HG02852 (cell line): ENCODE measurements around the gene THOC1.
"Not testable (repeated sequence)": the region's sequence is repeated elsewhere in the genome, so short reads cannot be mapped to it uniquely, and the experiment has no call there.

Experiments
- ATAC-seq: cut with Tn5 transposase; IDR thresholded peaks from one replicate; pipeline ENCODE4 v1.9.1; 2021; ENCODE audit warnings: mild to moderate bottlenecking, moderate library complexity; ENCODE audit not compliant: unreplicated experiment

The THOC1 gene

GRCh38 chr18:267688-268552 is at the start of gene THOC1:
Gene THOC1, minus strand, starts transcription at chr18:268047. Its CDS starts 28 bp downstream, at chr18:268019.
- peak; percentile 92 for ATAC-seq

GRCh38 chr18:317618-318017 is 49.8 kb upstream of the THOC1 start:
- no peak for ATAC-seq

- no peak for ATAC-seq
Observed at GRCh38 chr18:316393-316792, 48.5 kb upstream of the THOC1 start.

- ATAC-seq = no peak
Observed at GRCh38 chr18:313931-314330, 46.1 kb upstream of the THOC1 start.

GRCh38 chr18:312415-312814 is 44.6 kb upstream of the THOC1 start:
- ATAC-seq = no peak

- ATAC-seq = no peak
Observed at GRCh38 chr18:310042-310441, 42.2 kb upstream of the THOC1 start.

- not testable (repeated sequence) for ATAC-seq
Observed at GRCh38 chr18:308086-308485, 40.2 kb upstream of the THOC1 start.

- ATAC-seq = no peak
Observed at GRCh38 chr18:306608-307255, 38.9 kb upstream of the THOC1 start.

- no peak for ATAC-seq
Observed at GRCh38 chr18:305003-305501, 37.2 kb upstream of the THOC1 start.

GRCh38 chr18:303607-304006 is 35.8 kb upstream of the THOC1 start:
- ATAC-seq = no peak

GRCh38 chr18:303011-303410 is 35.2 kb upstream of the THOC1 start:
- no peak for ATAC-seq

GRCh38 chr18:302097-302496 is 34.2 kb upstream of the THOC1 start:
- no peak for ATAC-seq

- no peak for ATAC-seq
Observed at GRCh38 chr18:297936-298335, 30.1 kb upstream of the THOC1 start.

- no peak for ATAC-seq
Observed at GRCh38 chr18:295756-296490, 28.1 kb upstream of the THOC1 start.

GRCh38 chr18:294566-294965 is 26.7 kb upstream of the THOC1 start:
- no peak for ATAC-seq

- ATAC-seq = no peak
Observed at GRCh38 chr18:293536-293935, 25.7 kb upstream of the THOC1 start.

- no peak for ATAC-seq
Observed at GRCh38 chr18:292271-292670, 24.4 kb upstream of the THOC1 start.

- not testable (repeated sequence) for ATAC-seq
Observed at GRCh38 chr18:289970-290369, 22.1 kb upstream of the THOC1 start.

- no peak for ATAC-seq
Observed at GRCh38 chr18:289026-289425, 21.2 kb upstream of the THOC1 start.

- ATAC-seq = no peak
Observed at GRCh38 chr18:286515-287310, 18.9 kb upstream of the THOC1 start.

- ATAC-seq = no peak
Observed at GRCh38 chr18:285817-286216, 18.0 kb upstream of the THOC1 start.
